Neuronal stem cell (in vitro differentiated cells): ENCODE results near the gene ITPK1.

Experiments used
- DNase-seq: peaks from one replicate; pipeline ENCODE4 v3.0.0-alpha.2; 2013; ENCODE audit warnings: low spot score
- H2AFZ ChIP-seq: one replicate; pipeline ENCODE4 v1.6.1; 2013; ENCODE audit warnings: mild to moderate bottlenecking, low read length, inconsistent platforms
- H2AK5ac ChIP-seq: 2 replicates; pipeline ENCODE4 v1.6.1; 2013; ENCODE audit warnings: low read depth, mild to moderate bottlenecking, inconsistent platforms, low read length, moderate library complexity, mixed read lengths
- H2BK120ac ChIP-seq: 2 replicates; pipeline ENCODE4 v1.6.1; 2013; ENCODE audit warnings: low read depth, mild to moderate bottlenecking, inconsistent platforms, low read length, moderate library complexity, mixed read lengths
- H2BK12ac ChIP-seq: one replicate; pipeline ENCODE4 v1.6.1; 2013; ENCODE audit warnings: low read length, inconsistent platforms
- H2BK15ac ChIP-seq: 2 replicates; pipeline ENCODE4 v1.6.1; 2013; ENCODE audit warnings: mild to moderate bottlenecking, low read length, inconsistent platforms, mixed read lengths
- H2BK5ac ChIP-seq: one replicate; pipeline ENCODE4 v1.6.1; 2013; ENCODE audit warnings: inconsistent platforms, mild to moderate bottlenecking, low read length, moderate library complexity
- H3K14ac ChIP-seq: one replicate; pipeline ENCODE4 v1.6.1; 2013; ENCODE audit warnings: low read length, inconsistent platforms
- H3K18ac ChIP-seq: 2 replicates; pipeline ENCODE4 v1.6.1; 2013; ENCODE audit warnings: low read length, inconsistent platforms
- H3K23ac ChIP-seq: 2 replicates; pipeline ENCODE4 v1.6.1; 2013; ENCODE audit warnings: low read depth, mild to moderate bottlenecking, mixed read lengths, low read length, inconsistent platforms; ENCODE audit not compliant: poor library complexity
- H3K27ac ChIP-seq: replicated peaks from 3 replicates; pipeline ENCODE4 v1.5.1; 2013; ENCODE audit warnings: low read length, inconsistent platforms
- H3K27me3 ChIP-seq, 3 experiments: 2 replicates each; pipeline ENCODE4 v1.6.1; 2013; ENCODE audit warnings: low read length in 3 of 3, mild to moderate bottlenecking in 2 of 3, inconsistent platforms in 1 of 3, low read depth in 1 of 3, mixed read lengths in 1 of 3, moderate library complexity in 1 of 3; ENCODE audit not compliant: control insufficient read depth in 3 of 3, insufficient read depth in 3 of 3
- H3K36me3 ChIP-seq, 2 donors: replicated peaks in 1 of 2; 2 replicates each; pipeline ENCODE4 v1.6.1; 2013; ENCODE audit warnings: low read length in 2 of 2; ENCODE audit not compliant: control insufficient read depth in 2 of 2, insufficient read depth in 2 of 2
- H3K4ac ChIP-seq: 2 replicates; pipeline ENCODE4 v1.6.1; 2013; ENCODE audit warnings: inconsistent platforms, mild to moderate bottlenecking, low read length, moderate library complexity
- H3K4me1 ChIP-seq, 2 donors: 1 replicate in 1 of 2; 2 replicates in 1 of 2; pipeline ENCODE4 v1.6.1; 2013; ENCODE audit warnings: low read length in 2 of 2, low read depth in 1 of 2; ENCODE audit not compliant: control insufficient read depth in 2 of 2, insufficient read depth in 1 of 2
- H3K4me2 ChIP-seq: one replicate; pipeline ENCODE4 v1.6.1; 2013; ENCODE audit warnings: mild to moderate bottlenecking, low read length, inconsistent platforms; ENCODE audit not compliant: insufficient read depth, poor library complexity, severe bottlenecking
- H3K4me3 ChIP-seq, 2 donors: 2 replicates each; pipeline ENCODE4 v1.5.1; 2013; ENCODE audit warnings: low read length in 2 of 2, mild to moderate bottlenecking in 2 of 2, inconsistent platforms in 1 of 2, moderate library complexity in 1 of 2
- H3K79me1 ChIP-seq: one replicate; pipeline ENCODE4 v1.6.1; 2013; ENCODE audit warnings: low read depth, mild to moderate bottlenecking, inconsistent platforms, low read length, moderate library complexity
- H3K9ac ChIP-seq: one replicate; pipeline ENCODE4 v1.6.1; 2013; ENCODE audit warnings: mild to moderate bottlenecking, low read depth, low read length, inconsistent platforms; ENCODE audit not compliant: poor library complexity
- H3K9me3 ChIP-seq, 2 donors: replicated peaks in 1 of 2; 2 replicates each; pipeline versions ENCODE3 to v1.6.1; 2013; ENCODE audit warnings: low read length in 2 of 2, mild to moderate bottlenecking in 2 of 2, inconsistent platforms in 1 of 2, low read depth in 1 of 2, mixed read lengths in 1 of 2, moderate library complexity in 1 of 2; ENCODE audit not compliant: control insufficient read depth in 2 of 2, insufficient read depth in 1 of 2
- H4K8ac ChIP-seq: one replicate; pipeline ENCODE4 v1.6.1; 2013; ENCODE audit warnings: low read depth, mild to moderate bottlenecking, inconsistent platforms, low read length, moderate library complexity
- H4K91ac ChIP-seq: one replicate; pipeline ENCODE4 v1.6.1; 2013; ENCODE audit warnings: low read length, low read depth, mild to moderate bottlenecking, inconsistent platforms; ENCODE audit not compliant: poor library complexity
- WGBS, 2 donors: extraction: QIAGEN DNeasy Blood & Tissue Kit; methylation state at CpG; one replicate each; pipeline ENCODE4 v1.1.7; 2013; ENCODE audit warnings: missing lambda C conversion rate in 2 of 2, mixed read lengths in 1 of 2; ENCODE audit not compliant: insufficient read length in 2 of 2, insufficient replicate concordance in 1 of 2; ENCODE audit errors: extremely low coverage in 2 of 2; 5-methylcytosine and 5-hydroxymethylcytosine counted together

ITPK1 gene

GRCh38 chr14:93034671-93034994, 81.1 kb downstream of the ITPK1 start:
- Histone ChIP-seq H3K27ac (no peak overlapping the region), H3K14ac (no peak overlapping the region), H3K4me2 (no peak overlapping the region), H2BK5ac (no peak overlapping the region), H4K8ac (no peak overlapping the region), H3K23ac (no peak overlapping the region), H2AFZ (no peak overlapping the region), H3K4ac (no peak overlapping the region), H3K9ac (no peak overlapping the region), H3K27me3 (peaks cover 0 to 2% (median 0%) of the 10 kb centered on the region in 3 experiments), H3K79me1 (peaks cover 3% of the 10 kb centered on the region), H2BK12ac (no peak overlapping the region), H2BK15ac (peak overlapping the region; percentile 1), H3K9me3 (no peaks in the 10 kb centered on the region), H2AK5ac (peak overlapping the region; percentile 20), H3K36me3 (no peaks in the 10 kb centered on the region), H3K4me3 (no peak overlapping the region), H3K4me1 (peaks cover 51 to 56% of the 10 kb centered on the region in 2 donors), H4K91ac (no peak overlapping the region), H2BK120ac (no peak overlapping the region), H3K18ac (peak overlapping the region; percentile 15)
- DNase-seq = no peak
- WGBS, 2 donors = no CpG with 5 or more reads among the region's 5 CpGs

DNA sequence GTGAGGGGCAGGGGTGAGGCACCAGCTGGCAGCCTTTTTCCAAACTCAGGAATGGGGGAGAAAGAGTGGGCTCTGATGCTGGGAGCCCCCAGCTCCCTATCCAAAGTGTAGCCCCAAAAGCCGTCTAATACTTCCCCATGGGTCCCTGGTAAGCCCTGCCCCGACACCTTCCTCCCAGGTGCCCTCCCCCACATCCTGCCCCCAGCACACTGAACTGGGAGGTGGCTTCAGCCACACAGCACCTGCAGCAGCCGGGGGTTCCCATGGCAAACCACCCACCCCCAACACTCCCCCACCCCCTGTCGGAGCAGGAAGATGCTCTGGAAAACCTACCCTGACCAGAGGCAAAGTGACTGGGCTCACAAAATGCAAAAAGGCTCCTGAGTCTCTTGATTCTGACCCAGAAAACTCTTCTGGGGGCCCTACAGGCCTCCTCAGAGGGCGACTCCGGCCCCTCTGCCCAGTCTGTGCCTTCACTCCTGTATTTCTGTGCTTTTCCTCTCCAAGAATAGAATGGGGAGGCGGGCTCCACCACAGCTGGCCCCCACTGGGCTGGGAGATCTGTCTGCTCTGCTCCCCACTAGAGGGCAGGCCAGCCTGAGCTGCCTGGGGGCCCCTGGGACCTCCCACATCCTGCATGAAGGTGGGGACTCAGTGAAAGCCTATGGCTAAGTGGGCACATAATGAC, 81.6 kb downstream of the ITPK1 start:
- no peak for DNase-seq

GRCh38 chr14:93033084-93033982, 82.4 kb downstream of the ITPK1 start:
- H3K9ac ChIP-seq = no peak overlapping the region
- peak overlapping the region; percentile 70 for H3K18ac ChIP-seq
- H3K27ac ChIP-seq = no peak overlapping the region
- no peak overlapping the region for H2BK12ac ChIP-seq
- no peak overlapping the region for H3K4me3 ChIP-seq
- H2BK5ac ChIP-seq = no peak overlapping the region
- no peak overlapping the region for H4K91ac ChIP-seq
- H2AFZ ChIP-seq = no peak overlapping the region
- H3K4me2 ChIP-seq = no peak overlapping the region
- peaks cover 0 to 2% (median 0%) of the 10 kb centered on the region in 3 experiments for H3K27me3 ChIP-seq
- H2BK120ac ChIP-seq = no peak overlapping the region
- H3K23ac ChIP-seq = peak overlapping the region; percentile 10
- H3K14ac ChIP-seq = peak overlapping the region; percentile 83
- no peak overlapping the region for H4K8ac ChIP-seq
- peak overlapping the region; percentile 53 for H2AK5ac ChIP-seq
- no peaks in the 10 kb centered on the region for H3K36me3 ChIP-seq
- WGBS, 2 donors = no CpG with 5 or more reads among the region's 6 CpGs
- no peak overlapping the region for H3K4ac ChIP-seq
- peak overlapping the region; percentile 10 for H2BK15ac ChIP-seq
- H3K9me3 ChIP-seq = no peaks in the 10 kb centered on the region
- H3K4me1 ChIP-seq = peaks cover 54 to 56% of the 10 kb centered on the region in 2 donors
- peaks cover 7% of the 10 kb centered on the region for H3K79me1 ChIP-seq
- no peak for DNase-seq

More for the DNA sequence above, 81.6 kb downstream of the ITPK1 start:
- H3K4me3 ChIP-seq = no peak overlapping the region
- no peak overlapping the region for H3K4me2 ChIP-seq
- H4K8ac ChIP-seq = no peak overlapping the region
- H3K23ac ChIP-seq = peak overlapping the region; percentile 18
- no peak overlapping the region for H2BK5ac ChIP-seq
- peak overlapping the region; percentile 38 for H2AK5ac ChIP-seq
- no CpG with 5 or more reads among the region's 7 CpGs for WGBS, 2 donors
- no peaks in the 10 kb centered on the region for H3K36me3 ChIP-seq
- H2BK120ac ChIP-seq = no peak overlapping the region
- no peak overlapping the region for H4K91ac ChIP-seq
- no peak overlapping the region for H3K4ac ChIP-seq
- no peaks in the 10 kb centered on the region for H3K9me3 ChIP-seq
- peaks cover 0 to 2% (median 0%) of the 10 kb centered on the region in 3 experiments for H3K27me3 ChIP-seq
- H3K18ac ChIP-seq = peak overlapping the region; percentile 15
- peak overlapping the region; percentile 83 for H3K14ac ChIP-seq
- H3K27ac ChIP-seq = no peak overlapping the region
- H3K4me1 ChIP-seq = peaks cover 52 to 56% of the 10 kb centered on the region in 2 donors
- H2BK15ac ChIP-seq = peak overlapping the region; percentile 1
- no peak overlapping the region for H3K9ac ChIP-seq
- peaks cover 3% of the 10 kb centered on the region for H3K79me1 ChIP-seq
- no peak overlapping the region for H2BK12ac ChIP-seq
- no peak overlapping the region for H2AFZ ChIP-seq

- no peak overlapping the region for H3K23ac ChIP-seq
Observed at GRCh38 chr14:93032421-93032936, 83.2 kb downstream of the ITPK1 start.

More at GRCh38 chr14:93032421-93032936, 83.2 kb downstream of the ITPK1 start:
- H3K36me3 ChIP-seq = no peaks in the 10 kb centered on the region
- H3K4me3 ChIP-seq = no peak overlapping the region
- H2BK15ac ChIP-seq = peak overlapping the region; percentile 10
- no peaks in the 10 kb centered on the region for H3K9me3 ChIP-seq
- H4K91ac ChIP-seq = no peak overlapping the region
- no peak overlapping the region for H2BK12ac ChIP-seq
- no peak overlapping the region for H2AK5ac ChIP-seq
- H2BK120ac ChIP-seq = no peak overlapping the region
- H3K79me1 ChIP-seq = peaks cover 8% of the 10 kb centered on the region
- H3K4me2 ChIP-seq = no peak overlapping the region
- H3K4me1 ChIP-seq = peaks cover 54 to 55% of the 10 kb centered on the region in 2 donors
- no CpG with 5 or more reads among the region's 11 CpGs for WGBS, 2 donors
- H3K27ac ChIP-seq = no peak overlapping the region
- DNase-seq = no peak
- peaks cover 0 to 2% (median 0%) of the 10 kb centered on the region in 3 experiments for H3K27me3 ChIP-seq
- H3K18ac ChIP-seq = peak overlapping the region; percentile 86
- H3K9ac ChIP-seq = no peak overlapping the region
- H3K4ac ChIP-seq = no peak overlapping the region
- no peak overlapping the region for H4K8ac ChIP-seq
- H2BK5ac ChIP-seq = no peak overlapping the region
- H2AFZ ChIP-seq = no peak overlapping the region
- H3K14ac ChIP-seq = no peak overlapping the region
